WI38 (cell line): ENCODE results near the gene ZSWIM1.
"Not testable (repeated sequence)": the region's sequence is repeated elsewhere in the genome, so short reads cannot be mapped to it uniquely, and the experiment has no call there.

Experiments
- H3K4me3 ChIP-seq: 2 replicates; pipeline ENCODE4 v1.5.1; 2011; ENCODE audit warnings: low read depth, mild to moderate bottlenecking, control low read depth, low read length
- TF ChIP-seq, protein P1 (sequence below): IDR thresholded peaks from 2 replicates; pipeline ENCODE4 v1.5.1; 2012; ENCODE audit warnings: low read depth, mild to moderate bottlenecking, control low read depth, low read length

Gene ZSWIM1

DNA sequence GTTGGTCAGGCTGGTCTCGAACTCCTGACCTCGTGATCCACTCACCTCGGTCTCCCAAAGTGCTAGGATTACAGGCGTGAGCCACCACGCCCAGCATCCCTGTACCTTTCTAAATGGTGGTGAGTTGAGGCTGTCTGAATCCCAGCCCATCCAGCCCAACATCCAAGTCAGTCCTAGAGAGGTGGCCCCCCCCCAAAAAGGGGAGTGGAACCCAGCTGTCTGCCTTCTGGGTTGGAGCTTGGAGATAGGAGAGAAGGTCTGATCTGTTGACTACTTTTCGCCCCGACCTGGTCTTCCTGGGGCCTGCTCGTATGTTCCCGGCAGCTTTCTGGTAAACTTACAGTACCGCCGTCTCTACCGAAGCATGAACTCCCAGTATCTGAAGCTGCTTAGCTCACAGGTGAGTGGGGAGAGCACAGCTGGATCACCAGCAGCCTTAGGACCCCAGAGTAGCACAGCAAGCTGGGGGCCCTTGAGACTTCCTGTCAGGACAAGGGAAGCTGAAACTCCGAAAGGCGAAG, 15.7 kb downstream of the ZSWIM1 start:
- no peak overlapping the region for H3K4me3 ChIP-seq
- TF ChIP-seq, protein P1, sequence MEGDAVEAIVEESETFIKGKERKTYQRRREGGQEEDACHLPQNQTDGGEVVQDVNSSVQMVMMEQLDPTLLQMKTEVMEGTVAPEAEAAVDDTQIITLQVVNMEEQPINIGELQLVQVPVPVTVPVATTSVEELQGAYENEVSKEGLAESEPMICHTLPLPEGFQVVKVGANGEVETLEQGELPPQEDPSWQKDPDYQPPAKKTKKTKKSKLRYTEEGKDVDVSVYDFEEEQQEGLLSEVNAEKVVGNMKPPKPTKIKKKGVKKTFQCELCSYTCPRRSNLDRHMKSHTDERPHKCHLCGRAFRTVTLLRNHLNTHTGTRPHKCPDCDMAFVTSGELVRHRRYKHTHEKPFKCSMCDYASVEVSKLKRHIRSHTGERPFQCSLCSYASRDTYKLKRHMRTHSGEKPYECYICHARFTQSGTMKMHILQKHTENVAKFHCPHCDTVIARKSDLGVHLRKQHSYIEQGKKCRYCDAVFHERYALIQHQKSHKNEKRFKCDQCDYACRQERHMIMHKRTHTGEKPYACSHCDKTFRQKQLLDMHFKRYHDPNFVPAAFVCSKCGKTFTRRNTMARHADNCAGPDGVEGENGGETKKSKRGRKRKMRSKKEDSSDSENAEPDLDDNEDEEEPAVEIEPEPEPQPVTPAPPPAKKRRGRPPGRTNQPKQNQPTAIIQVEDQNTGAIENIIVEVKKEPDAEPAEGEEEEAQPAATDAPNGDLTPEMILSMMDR = no peak

DNA sequence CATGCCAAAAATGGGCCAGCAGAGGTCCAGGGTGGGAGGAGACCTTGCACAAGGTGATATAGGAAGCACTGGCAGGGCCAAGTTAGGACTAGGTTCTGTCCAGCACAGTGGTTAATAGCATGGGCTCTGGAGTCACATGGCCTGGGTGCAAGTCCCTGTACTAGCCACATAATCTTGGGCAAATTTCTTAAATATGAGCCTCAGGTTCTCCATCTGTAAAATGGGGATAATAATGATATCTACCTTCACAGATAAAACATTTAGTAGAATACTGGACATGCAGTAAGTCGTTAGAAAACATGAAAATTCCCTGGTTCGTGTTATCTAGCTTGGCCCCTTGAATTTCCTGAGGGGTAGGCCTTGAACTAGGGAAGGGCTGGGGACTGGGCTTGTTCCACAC, 16.3 kb downstream of the ZSWIM1 start:
- TF ChIP-seq, protein P1 = no peak

DNA sequence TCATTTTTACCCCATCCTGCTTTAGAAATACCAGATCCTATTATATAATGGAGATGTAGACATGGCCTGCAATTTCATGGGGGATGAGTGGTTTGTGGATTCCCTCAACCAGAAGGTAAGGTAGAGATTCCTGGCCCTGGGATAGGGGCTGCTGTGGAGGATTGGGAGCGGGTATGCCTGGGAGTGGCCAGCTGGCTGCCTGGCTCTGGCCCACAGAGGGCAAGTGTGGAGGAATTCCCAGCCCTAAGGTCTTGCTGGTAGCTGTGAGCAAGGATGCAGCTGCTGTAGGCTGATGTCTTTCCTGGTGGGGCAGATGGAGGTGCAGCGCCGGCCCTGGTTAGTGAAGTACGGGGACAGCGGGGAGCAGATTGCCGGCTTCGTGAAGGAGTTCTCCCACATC, 16.7 kb downstream of the ZSWIM1 start:
- H3K4me3 ChIP-seq = no peak overlapping the region
- TF ChIP-seq, protein P1 = no peak

More for the DNA sequence above, 16.3 kb downstream of the ZSWIM1 start:
- no peak overlapping the region for H3K4me3 ChIP-seq

DNA sequence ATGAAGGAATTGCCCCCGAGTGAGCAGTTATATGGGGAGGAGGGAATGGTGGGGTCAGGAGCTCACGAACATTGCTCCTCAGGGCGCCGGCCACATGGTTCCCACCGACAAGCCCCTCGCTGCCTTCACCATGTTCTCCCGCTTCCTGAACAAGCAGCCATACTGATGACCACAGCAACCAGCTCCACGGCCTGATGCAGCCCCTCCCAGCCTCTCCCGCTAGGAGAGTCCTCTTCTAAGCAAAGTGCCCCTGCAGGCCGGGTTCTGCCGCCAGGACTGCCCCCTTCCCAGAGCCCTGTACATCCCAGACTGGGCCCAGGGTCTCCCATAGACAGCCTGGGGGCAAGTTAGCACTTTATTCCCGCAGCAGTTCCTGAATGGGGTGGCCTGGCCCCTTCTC, 17.3 kb downstream of the ZSWIM1 start:
- TF ChIP-seq, protein P1 = no peak
- no peak overlapping the region for H3K4me3 ChIP-seq

DNA sequence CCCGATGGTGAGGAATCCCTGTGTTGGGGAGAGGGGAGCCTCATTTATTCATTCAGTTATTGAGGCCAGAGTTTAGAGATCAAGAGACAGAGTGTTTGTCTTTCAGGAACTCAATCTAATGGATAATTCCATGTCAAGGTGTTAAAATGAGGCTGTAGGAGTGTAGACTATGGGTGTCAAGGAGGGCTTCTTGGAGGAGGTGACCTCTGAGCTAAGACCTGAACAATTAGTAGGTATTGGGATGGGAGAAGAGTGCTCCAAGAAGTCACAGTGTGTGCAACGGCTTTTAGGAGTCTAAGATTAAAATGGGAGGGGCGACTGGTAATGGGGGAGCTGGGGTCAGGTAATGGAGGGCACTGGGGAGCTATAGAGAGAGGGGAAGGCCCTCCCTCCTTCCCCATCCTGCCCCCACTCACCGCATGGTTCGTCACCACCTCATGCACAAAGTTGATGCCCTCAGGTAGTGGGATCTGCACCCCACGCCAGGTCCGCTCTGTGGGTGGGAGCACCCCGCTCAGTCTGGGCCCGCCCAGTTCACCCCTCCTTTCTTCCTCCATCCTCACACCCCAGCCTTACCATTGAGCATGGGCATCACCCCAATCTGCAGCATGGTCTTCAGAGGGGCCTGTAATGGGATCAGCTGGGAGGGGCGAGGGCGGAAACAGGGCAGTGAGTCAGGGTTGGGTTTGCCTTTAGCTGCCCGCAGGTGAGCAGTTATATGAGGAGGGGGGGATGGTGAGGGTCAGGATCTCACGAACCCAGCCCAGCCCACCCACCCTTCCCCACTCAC, 18.2 kb downstream of the ZSWIM1 start:
- TF ChIP-seq, protein P1 = no peak

DNA sequence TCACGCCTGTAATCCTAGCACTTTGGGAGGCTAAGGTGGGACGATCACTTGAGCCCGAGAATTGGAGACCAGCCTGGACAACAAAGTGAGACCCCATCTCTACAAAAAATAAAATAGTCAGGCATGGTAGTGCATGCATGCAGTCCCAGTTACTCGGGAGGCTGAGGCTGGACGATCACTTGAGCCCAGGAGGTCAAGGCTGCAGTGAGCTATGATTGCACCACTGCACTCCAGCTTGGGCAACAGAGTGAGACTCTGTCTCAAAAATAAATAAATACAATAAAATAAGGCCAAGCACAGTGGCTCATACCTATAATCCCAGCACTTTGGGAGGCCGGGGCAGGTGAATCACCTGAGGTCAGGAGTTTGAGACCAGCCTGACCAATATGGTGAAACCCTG, 20.3 kb downstream of the ZSWIM1 start:
- H3K4me3 ChIP-seq = not testable (repeated sequence)

More for the DNA sequence above, 18.2 kb downstream of the ZSWIM1 start:
- no peak overlapping the region for H3K4me3 ChIP-seq

DNA sequence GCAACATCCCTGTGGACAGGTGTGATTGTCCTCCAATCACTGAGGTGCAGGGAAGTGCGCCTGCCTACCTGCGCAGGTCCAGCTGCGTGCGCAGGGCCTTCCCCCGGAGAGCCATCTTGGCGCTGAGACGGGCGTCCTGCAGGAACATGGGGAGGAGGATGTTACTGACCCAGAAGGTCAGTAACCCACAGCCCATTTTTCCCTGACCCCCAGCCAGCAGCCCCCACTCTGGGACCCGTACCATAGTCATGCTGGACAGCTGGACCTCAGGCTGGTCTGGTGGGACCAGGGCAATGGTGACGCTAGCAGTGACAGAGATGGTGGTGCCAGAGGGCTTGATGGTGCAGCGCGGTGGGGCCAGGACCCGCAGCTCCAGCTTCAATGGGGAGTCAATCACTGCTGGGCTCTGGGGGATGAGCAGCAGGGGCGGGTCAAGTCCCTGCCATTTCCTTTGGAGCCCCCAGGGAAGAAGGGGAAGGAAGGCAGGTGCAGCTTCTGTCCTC, 21.2 kb downstream of the ZSWIM1 start:
- no peak overlapping the region for H3K4me3 ChIP-seq
- TF ChIP-seq, protein P1 = no peak
